Astrocyte (in vitro differentiated cells and primary cell): ENCODE results near the gene GPR26. TPM values are rescaled to one million over a fixed set of nuclear protein-coding genes. Genes with fewer than 3 reads are reported as not detected.

ENCODE experiments used
- DNase-seq: peaks from one replicate; pipeline ENCODE4 v3.0.0-alpha.2; 2010; ENCODE audit warnings: low read depth
- FAIRE-seq: peaks from 2 replicates; lab custom pipeline; 2011; peaks lifted over from hg19 to GRCh38; lab: Jason Lieb, UNC
- H2AFZ ChIP-seq: 2 replicates; pipeline ENCODE4 v1.6.0; 2012; ENCODE audit warnings: low read depth, low read length, inconsistent platforms
- H3K27ac ChIP-seq: 2 replicates; pipeline ENCODE4 v1.5.1; 2011; ENCODE audit warnings: low read depth, low read length, inconsistent platforms
- H3K27me3 ChIP-seq: 2 replicates; pipeline ENCODE4 v1.6.0; 2011; ENCODE audit warnings: low read length, inconsistent platforms; ENCODE audit not compliant: insufficient read depth
- H3K36me3 ChIP-seq: 2 replicates; pipeline ENCODE4 v1.5.1; 2011; ENCODE audit warnings: low read length, inconsistent platforms; ENCODE audit not compliant: insufficient read depth
- H3K4me1 ChIP-seq: 2 replicates; pipeline ENCODE4 v1.5.1; 2011; ENCODE audit warnings: low read length, inconsistent platforms; ENCODE audit not compliant: insufficient read depth
- H3K4me2 ChIP-seq: 2 replicates; pipeline ENCODE4 v1.6.0; 2012; ENCODE audit warnings: low read length, inconsistent platforms
- H3K4me3 ChIP-seq: 2 replicates; pipeline ENCODE4 v1.5.1; 2011; ENCODE audit warnings: low read depth, mild to moderate bottlenecking, low read length, inconsistent platforms; ENCODE audit not compliant: insufficient read depth
- H3K79me2 ChIP-seq: 2 replicates; pipeline ENCODE4 v1.6.0; 2012; ENCODE audit warnings: mild to moderate bottlenecking, low read length, inconsistent platforms; ENCODE audit not compliant: insufficient read depth
- H3K9ac ChIP-seq: 2 replicates; pipeline ENCODE4 v1.6.0; 2012; ENCODE audit warnings: mild to moderate bottlenecking, low read length, inconsistent platforms
- H3K9me3 ChIP-seq: 2 replicates; pipeline ENCODE4 v1.5.1; 2012; ENCODE audit warnings: low read depth, mild to moderate bottlenecking, low read length, inconsistent platforms; ENCODE audit not compliant: insufficient read depth
- H4K20me1 ChIP-seq: 2 replicates; pipeline ENCODE4 v1.6.0; 2012; ENCODE audit warnings: low read length, inconsistent platforms; ENCODE audit not compliant: insufficient read depth
- H3K27ac Mint-ChIP-seq: one replicate; pipeline ENCODE4 v1.8.0; 2021; ENCODE audit warnings: mild to moderate bottlenecking, mixed read lengths; ENCODE audit not compliant: unreplicated experiment
- H3K27me3 Mint-ChIP-seq: one replicate; pipeline ENCODE4 v1.8.0; 2021; ENCODE audit warnings: low read depth, mixed read lengths; ENCODE audit not compliant: unreplicated experiment
- H3K36me3 Mint-ChIP-seq: one replicate; pipeline ENCODE4 v1.8.0; 2021; ENCODE audit warnings: low read depth, mixed read lengths; ENCODE audit not compliant: unreplicated experiment
- H3K4me1 Mint-ChIP-seq: one replicate; pipeline ENCODE4 v1.8.0; 2021; ENCODE audit warnings: low read depth, mixed read lengths; ENCODE audit not compliant: unreplicated experiment
- H3K4me3 Mint-ChIP-seq: one replicate; pipeline ENCODE4 v1.8.0; 2021; ENCODE audit warnings: mild to moderate bottlenecking, moderate library complexity, mixed read lengths; ENCODE audit not compliant: unreplicated experiment
- H3K9me3 Mint-ChIP-seq: one replicate; pipeline ENCODE4 v1.8.0; 2021; ENCODE audit warnings: mild to moderate bottlenecking, mixed read lengths; ENCODE audit not compliant: unreplicated experiment
- CTCF ChIP-seq: IDR thresholded peaks from 2 replicates; pipeline ENCODE4 v1.5.1; 2011; ENCODE audit warnings: low read depth, mild to moderate bottlenecking, inconsistent platforms, low read length, moderate library complexity; ENCODE audit not compliant: insufficient read depth
- EZH2 ChIP-seq: IDR thresholded peaks from 2 replicates; pipeline ENCODE4 v1.6.1; 2012; ENCODE audit warnings: mild to moderate bottlenecking, low read length, inconsistent platforms; ENCODE audit not compliant: insufficient read depth
- total RNA-seq: library from RNA; stranded (reverse); gene quantifications from 2 replicates; pipeline ENCODE4 v1.2.1, GENCODE V29; 2021

Gene GPR26
- total RNA-seq, 1 donor from 2014 or later = 0.09 TPM

DNA sequence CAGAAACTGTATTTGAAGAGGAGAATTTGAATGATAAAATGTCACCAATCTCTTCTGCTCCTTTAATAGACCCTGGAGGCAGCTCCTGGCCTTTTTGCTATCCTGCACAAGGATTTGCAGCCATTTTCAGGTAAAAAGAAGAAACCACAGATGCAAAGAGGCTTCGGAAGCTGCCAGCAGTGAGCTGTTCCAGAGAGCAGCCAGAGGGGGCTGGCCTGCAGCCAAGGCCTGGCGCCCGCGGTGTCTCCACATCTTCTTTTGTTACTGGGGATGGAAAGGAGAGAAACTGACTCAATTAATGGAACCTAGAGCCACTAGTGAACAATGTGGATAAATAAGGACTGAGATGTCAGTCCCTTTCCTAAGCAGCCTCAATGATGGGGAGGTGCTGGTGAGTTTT, 23.9 kb upstream of the GPR26 start:
- no peaks in the 10 kb centered on the region for H3K4me1 ChIP-seq

GRCh38 chr10:123642697-123643096, 23.5 kb upstream of the GPR26 start:
- no peaks in the 10 kb centered on the region for H3K79me2 ChIP-seq
- no peak overlapping the region for H2AFZ ChIP-seq
- H3K27ac Mint-ChIP-seq = no peak overlapping the region

More for the DNA sequence above, 23.9 kb upstream of the GPR26 start:
- H3K4me3 Mint-ChIP-seq = no peak overlapping the region
- no peak for TF ChIP-seq CTCF
- no peak for TF ChIP-seq EZH2
- Histone ChIP-seq H3K4me2 (no peak overlapping the region), H3K79me2 (no peaks in the 10 kb centered on the region), H3K4me3 (no peak overlapping the region), H3K9me3 (no peaks in the 10 kb centered on the region), H4K20me1 (no peaks in the 10 kb centered on the region), H2AFZ (no peak overlapping the region), H3K36me3 (no peaks in the 10 kb centered on the region), H3K27me3 (no peaks in the 10 kb centered on the region), H3K27ac (no peak overlapping the region), H3K9ac (no peak overlapping the region)
- no peak for DNase-seq
- peaks cover 4% of the 10 kb centered on the region for H3K9me3 Mint-ChIP-seq
- H3K27ac Mint-ChIP-seq = no peak overlapping the region
- peaks cover 28% of the 10 kb centered on the region for H3K27me3 Mint-ChIP-seq
- no peak for FAIRE-seq
- H3K36me3 Mint-ChIP-seq = no peaks in the 10 kb centered on the region
- H3K4me1 Mint-ChIP-seq = peaks cover 22% of the 10 kb centered on the region

More at GRCh38 chr10:123642697-123643096, 23.5 kb upstream of the GPR26 start:
- Histone ChIP-seq H3K4me3 (no peak overlapping the region), H3K4me2 (no peak overlapping the region), H3K36me3 (no peaks in the 10 kb centered on the region), H3K27ac (no peak overlapping the region), H4K20me1 (no peaks in the 10 kb centered on the region), H3K4me1 (no peaks in the 10 kb centered on the region), H3K9ac (no peak overlapping the region), H3K27me3 (no peaks in the 10 kb centered on the region), H3K9me3 (no peaks in the 10 kb centered on the region)
- Mint-ChIP-seq H3K4me3 (no peak overlapping the region), H3K36me3 (no peaks in the 10 kb centered on the region), H3K4me1 (peaks cover 18% of the 10 kb centered on the region), H3K27me3 (peaks cover 30% of the 10 kb centered on the region), H3K9me3 (peaks cover 4% of the 10 kb centered on the region)
- no peak for FAIRE-seq
- no peak for TF ChIP-seq CTCF
- TF ChIP-seq EZH2 = no peak
- DNase-seq = no peak
